PC-3 (cell line): ENCODE data around the gene CBR3. TPM values are rescaled to one million over a fixed set of nuclear protein-coding genes. Genes with fewer than 3 reads are reported as not detected.

Experiments used
- ATAC-seq: fragments of 200-7000 bp; cut with Tn5 transposase; 2 replicates; pipeline ENCODE4 v1.9.1; 2020; ENCODE audit warnings: mild to moderate bottlenecking, moderate library complexity
- BruUV-seq: library from RNA; stranded (reverse); fragments of 400-500 nt; replicated peaks from 2 replicates; lab custom pipeline; 2021; lab: Mats Ljungman, UMichigan
- CTCF ChIA-PET: fragments of 300-600 bp; sonication (Branson Sonifier 250); formaldehyde crosslinking; loops from one replicate; lab custom pipeline; 2022; ENCODE audit warnings: antibody characterized with exemption; lab: Charles Lee
- POLR2A ChIA-PET: fragments of 300-600 bp; sonication (Branson Sonifier 250); formaldehyde crosslinking; loops from one replicate; lab custom pipeline; 2022; ENCODE audit warnings: antibody characterized with exemption; ENCODE audit not compliant: unreplicated experiment; lab: Charles Lee
- DNase-seq: peaks from one replicate; pipeline ENCODE4 v3.0.0-alpha.2; 2015
- H2AFZ ChIP-seq: fragments of 300-600 bp; sonication (generic); 2 replicates; pipeline ENCODE4 v1.6.0; 2016; ENCODE audit warnings: antibody characterized with exemption, low read length
- H3F3A ChIP-seq: fragments of 300-600 bp; sonication (generic); one replicate; pipeline ENCODE4 v1.6.0; 2017; ENCODE audit warnings: antibody characterized with exemption, low read length, control low read depth, mild to moderate bottlenecking; ENCODE audit not compliant: unreplicated experiment
- H3K27ac ChIP-seq: fragments of 300-600 bp; sonication (generic); 2 replicates; pipeline ENCODE4 v1.5.1; 2016; ENCODE audit warnings: mild to moderate bottlenecking, low read length
- H3K27me3 ChIP-seq: fragments of 300-600 bp; sonication (generic); 2 replicates; pipeline ENCODE4 v1.6.1; 2016; ENCODE audit warnings: low read length, mixed read lengths
- H3K36me3 ChIP-seq: fragments of 300-600 bp; sonication (generic); 2 replicates; pipeline ENCODE4 v1.6.1; 2016; ENCODE audit warnings: low read depth, mixed run types, low read length, mixed read lengths
- H3K4me1 ChIP-seq: fragments of 300-600 bp; sonication (generic); 2 replicates; pipeline ENCODE4 v1.5.1; 2016; ENCODE audit warnings: low read length; ENCODE audit not compliant: insufficient read depth
- H3K4me2 ChIP-seq: fragments of 300-600 bp; sonication (generic); 2 replicates; pipeline ENCODE4 v1.6.0; 2016; ENCODE audit warnings: low read length
- H3K4me3 ChIP-seq: fragments of 300-600 bp; sonication (generic); 2 replicates; pipeline ENCODE4 v1.5.1; 2016; ENCODE audit warnings: mild to moderate bottlenecking, low read length, mixed read lengths
- H3K79me2 ChIP-seq: fragments of 300-600 bp; sonication (generic); 2 replicates; pipeline ENCODE4 v1.6.1; 2017; ENCODE audit warnings: low read length, mixed read lengths
- H3K9ac ChIP-seq: fragments of 300-600 bp; sonication (generic); 2 replicates; pipeline ENCODE4 v1.6.0; 2016; ENCODE audit warnings: mild to moderate bottlenecking, low read length
- H3K9me2 ChIP-seq: fragments of 300-600 bp; sonication (generic); replicated peaks from 2 replicates; pipeline ENCODE4 v1.6.1; 2016; ENCODE audit warnings: mixed run types, low read length, mixed read lengths
- H3K9me3 ChIP-seq: fragments of 300-600 bp; sonication (generic); 2 replicates; pipeline ENCODE4 v1.6.1; 2016; ENCODE audit warnings: low read length, mixed read lengths
- H4K20me1 ChIP-seq: fragments of 300-600 bp; sonication (generic); 2 replicates; pipeline ENCODE4 v1.6.1; 2016; ENCODE audit warnings: low read length, mixed read lengths
- EZH2 ChIP-seq: fragments of 300-600 bp; sonication (generic); IDR thresholded peaks from one replicate; pipeline ENCODE4 v1.6.1; 2017; ENCODE audit warnings: antibody characterized with exemption, mild to moderate bottlenecking, low read length; ENCODE audit not compliant: unreplicated experiment
- EZH2phosphoT487 ChIP-seq: fragments of 300-600 bp; sonication (generic); IDR thresholded peaks from 2 replicates; pipeline ENCODE4 v1.6.1; 2018; ENCODE audit warnings: mild to moderate bottlenecking, antibody characterized with exemption, low read length, borderline replicate concordance
- intact Hi-C: fragments of 100-400 bp; cut with micrococcal nuclease; formaldehyde crosslinking; loops from 2 replicates; pipeline ENCODE4 v1.9.0; 2023
- total RNA-seq: library from RNA; depleted of rRNA; stranded (reverse); fragments of >200 nt; gene quantifications from 2 replicates; pipeline ENCODE4 v1.2.3, GENCODE V29; 2014
- TF ChIP-seq, protein P1 (sequence below): fragments of 300-600 bp; sonication (generic); conservative IDR thresholded peaks from 2 replicates; pipeline ENCODE4 v1.5.1; 2017; ENCODE audit warnings: antibody characterized with exemption, low read depth, mild to moderate bottlenecking, low read length

CBR3 gene
- total RNA-seq, 1 experiment from 2014 or later, result 49.3 TPM

DNA sequence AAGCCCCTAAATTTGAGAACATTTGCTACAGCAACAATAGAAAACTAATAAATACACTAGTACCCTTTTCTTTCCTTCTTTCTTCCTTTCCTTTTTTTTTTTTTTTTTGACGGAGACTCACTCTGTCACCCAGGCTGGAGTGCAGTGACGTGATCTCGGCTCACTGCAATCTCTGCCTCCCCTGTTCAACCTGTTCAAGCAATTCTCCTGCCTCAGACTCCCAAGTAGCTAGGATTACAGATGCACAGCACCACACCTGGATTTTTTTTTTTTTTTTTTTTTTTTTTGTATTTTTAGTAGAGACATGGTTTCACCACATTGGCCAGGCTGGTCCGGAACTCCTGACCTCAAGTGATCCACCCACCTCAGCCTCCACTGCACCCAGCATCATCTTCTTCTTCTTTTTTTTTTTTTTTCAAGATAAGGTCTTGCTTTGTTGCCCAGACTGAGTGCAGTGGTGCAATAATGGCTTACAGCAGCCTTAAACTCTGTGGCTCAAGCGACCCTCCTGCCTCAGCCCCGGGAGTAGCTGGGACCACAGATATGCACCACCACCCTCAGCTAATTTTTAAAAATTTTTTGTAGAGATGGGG is 19.6 kb upstream of the CBR3 start:
- ATAC-seq, result no peak
- ChIA-PET POLR2A (no interaction called here), CTCF (no interaction called here)
- no peaks in the 10 kb centered on the region for H3K27me3 ChIP-seq
- H3K9me3 ChIP-seq, result no peaks in the 10 kb centered on the region
- H3K9ac ChIP-seq, result no peak overlapping the region
- H3F3A ChIP-seq, result no peaks in the 10 kb centered on the region
- H3K79me2 ChIP-seq, result no peaks in the 10 kb centered on the region
- no peaks in the 10 kb centered on the region for H4K20me1 ChIP-seq
- TF ChIP-seq EZH2 (no peak), EZH2phosphoT487 (no peak)
- TF ChIP-seq, protein P1, sequence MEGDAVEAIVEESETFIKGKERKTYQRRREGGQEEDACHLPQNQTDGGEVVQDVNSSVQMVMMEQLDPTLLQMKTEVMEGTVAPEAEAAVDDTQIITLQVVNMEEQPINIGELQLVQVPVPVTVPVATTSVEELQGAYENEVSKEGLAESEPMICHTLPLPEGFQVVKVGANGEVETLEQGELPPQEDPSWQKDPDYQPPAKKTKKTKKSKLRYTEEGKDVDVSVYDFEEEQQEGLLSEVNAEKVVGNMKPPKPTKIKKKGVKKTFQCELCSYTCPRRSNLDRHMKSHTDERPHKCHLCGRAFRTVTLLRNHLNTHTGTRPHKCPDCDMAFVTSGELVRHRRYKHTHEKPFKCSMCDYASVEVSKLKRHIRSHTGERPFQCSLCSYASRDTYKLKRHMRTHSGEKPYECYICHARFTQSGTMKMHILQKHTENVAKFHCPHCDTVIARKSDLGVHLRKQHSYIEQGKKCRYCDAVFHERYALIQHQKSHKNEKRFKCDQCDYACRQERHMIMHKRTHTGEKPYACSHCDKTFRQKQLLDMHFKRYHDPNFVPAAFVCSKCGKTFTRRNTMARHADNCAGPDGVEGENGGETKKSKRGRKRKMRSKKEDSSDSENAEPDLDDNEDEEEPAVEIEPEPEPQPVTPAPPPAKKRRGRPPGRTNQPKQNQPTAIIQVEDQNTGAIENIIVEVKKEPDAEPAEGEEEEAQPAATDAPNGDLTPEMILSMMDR, result no peak
- H3K27ac ChIP-seq, result no peak overlapping the region
- intact Hi-C loops, result no loop called here
- H2AFZ ChIP-seq, result no peak overlapping the region
- peaks cover 16% of the 10 kb centered on the region for H3K4me1 ChIP-seq
- H3K9me2 ChIP-seq, result no peaks in the 10 kb centered on the region
- no peak overlapping the region for H3K4me2 ChIP-seq
- no peaks in the 10 kb centered on the region for H3K36me3 ChIP-seq
- no peak overlapping the region for H3K4me3 ChIP-seq
- DNase-seq, result no peak
- no TSS peak for BruUV-seq

DNA sequence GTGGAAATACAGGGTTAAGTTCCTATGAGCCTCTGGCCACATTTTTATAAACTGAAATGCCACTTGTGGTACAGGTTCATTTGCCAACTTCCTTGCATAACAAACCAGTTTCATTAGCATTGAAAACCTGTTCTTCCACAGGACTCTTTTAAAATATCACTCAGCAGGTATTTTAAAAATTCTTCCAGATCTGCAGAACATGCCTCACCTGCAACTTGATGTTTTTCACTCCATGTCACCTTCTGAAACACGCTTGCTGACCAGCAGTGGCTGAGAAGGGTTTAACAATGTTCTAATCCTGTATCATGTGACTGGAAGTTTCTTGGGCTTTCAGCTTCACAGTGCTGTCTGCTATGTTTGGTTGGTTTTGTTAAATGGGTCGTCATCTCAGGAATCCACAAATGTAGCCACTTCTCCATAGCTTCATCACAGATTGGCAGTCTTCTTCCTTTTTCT is 17.6 kb upstream of the CBR3 start:
- H4K20me1 ChIP-seq, result no peaks in the 10 kb centered on the region
- no peaks in the 10 kb centered on the region for H3K36me3 ChIP-seq
- peaks cover 15% of the 10 kb centered on the region for H3K4me1 ChIP-seq
- H3K9ac ChIP-seq, result no peak overlapping the region
- POLR2A ChIA-PET, result no interaction called here
- no peaks in the 10 kb centered on the region for H3K27me3 ChIP-seq
- no TSS peak for BruUV-seq
- intact Hi-C loops, result no loop called here
- CTCF ChIA-PET, result no interaction called here
- TF ChIP-seq EZH2phosphoT487 (no peak), EZH2 (no peak)
- TF ChIP-seq, protein P1, result no peak
- H3K9me2 ChIP-seq, result no peaks in the 10 kb centered on the region
- no peak overlapping the region for H3K4me3 ChIP-seq
- no peaks in the 10 kb centered on the region for H3F3A ChIP-seq
- DNase-seq (peak; percentile 49), ATAC-seq (no peak)
- no peak overlapping the region for H3K4me2 ChIP-seq
- no peaks in the 10 kb centered on the region for H3K79me2 ChIP-seq
- no peaks in the 10 kb centered on the region for H3K9me3 ChIP-seq
- H3K27ac ChIP-seq, result no peak overlapping the region
- H2AFZ ChIP-seq, result no peak overlapping the region

DNA sequence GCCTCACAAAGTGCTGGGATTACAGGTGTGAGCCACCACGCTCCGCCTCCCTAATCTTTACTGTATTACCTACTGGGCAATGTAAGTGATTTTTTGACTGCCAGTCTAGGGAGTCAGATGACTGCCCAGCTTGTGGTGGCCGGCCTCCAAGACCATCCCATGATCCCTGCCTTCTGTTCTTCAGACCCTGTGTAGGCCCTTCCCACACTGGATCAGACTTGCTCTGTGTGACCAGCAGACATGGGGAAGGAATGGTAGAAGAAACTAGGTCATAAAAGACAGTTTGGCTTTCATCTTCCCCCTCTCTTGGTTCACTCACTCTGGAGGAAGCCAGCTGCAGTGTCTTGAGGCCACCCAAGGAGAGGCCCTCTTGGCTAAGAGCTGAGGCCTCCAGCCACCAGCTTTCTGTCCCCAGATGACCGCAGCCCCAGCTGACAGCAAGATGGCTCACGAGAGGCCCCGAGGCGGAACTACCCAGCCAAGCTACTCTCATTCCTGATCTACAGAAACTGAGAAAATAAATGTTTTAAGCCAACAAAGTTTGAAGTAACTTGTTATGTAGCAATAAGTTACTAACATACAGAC is 14.5 kb upstream of the CBR3 start:
- Histone ChIP-seq H4K20me1 (no peaks in the 10 kb centered on the region), H3K79me2 (no peaks in the 10 kb centered on the region), H3K4me1 (peaks cover 2% of the 10 kb centered on the region; the same call in 1 of the 2 replicates), H3K9ac (no peak overlapping the region), H3F3A (no peaks in the 10 kb centered on the region), H3K9me2 (no peaks in the 10 kb centered on the region), H2AFZ (no peak overlapping the region), H3K9me3 (no peaks in the 10 kb centered on the region), H3K27ac (no peak overlapping the region), H3K4me2 (no peak overlapping the region), H3K27me3 (no peaks in the 10 kb centered on the region), H3K36me3 (no peaks in the 10 kb centered on the region), H3K4me3 (no peak overlapping the region)
- POLR2A ChIA-PET, result no interaction called here
- no peak for ATAC-seq
- intact Hi-C loops, result no loop called here
- DNase-seq, result no peak
- TF ChIP-seq EZH2phosphoT487 (no peak), EZH2 (no peak)
- TF ChIP-seq, protein P1, result no peak
- BruUV-seq, result no TSS peak
- CTCF ChIA-PET, result no interaction called here
